Memory B cell (primary cell): ENCODE results near the gene CMTM5.
"Not testable (repeated sequence)": the region's sequence is repeated elsewhere in the genome, so short reads cannot be mapped to it uniquely, and the experiment has no call there.

Experiments
- ATAC-seq: fragments of 150-1000 bp; cut with Tn5 transposase; 2 replicates; pipeline ENCODE4 v1.10.0; 2021; ENCODE audit warnings: low read depth, mild to moderate bottlenecking, moderate library complexity
- DNase-seq, 2 donors: peaks; one replicate each; pipeline ENCODE4 v3.0.0; 2022; ENCODE audit warnings: low spot score in 2 of 2
- H3K27ac Mint-ChIP-seq: one replicate; pipeline ENCODE4 v1.8.0; 2022; ENCODE audit warnings: mild to moderate bottlenecking, moderate library complexity, mixed read lengths
- H3K27me3 Mint-ChIP-seq: one replicate; pipeline ENCODE4 v1.8.0; 2022; ENCODE audit warnings: mixed read lengths
- H3K36me3 Mint-ChIP-seq: one replicate; pipeline ENCODE4 v1.8.0; 2022; ENCODE audit warnings: mild to moderate bottlenecking, mixed read lengths
- H3K4me1 Mint-ChIP-seq: one replicate; pipeline ENCODE4 v1.8.0; 2022; ENCODE audit warnings: mixed read lengths
- H3K4me3 Mint-ChIP-seq: one replicate; pipeline ENCODE4 v1.8.0; 2022; ENCODE audit warnings: mild to moderate bottlenecking, moderate library complexity, mixed read lengths
- H3K9me3 Mint-ChIP-seq: one replicate; pipeline ENCODE4 v1.8.0; 2022; ENCODE audit warnings: mixed read lengths

Gene CMTM5

DNA sequence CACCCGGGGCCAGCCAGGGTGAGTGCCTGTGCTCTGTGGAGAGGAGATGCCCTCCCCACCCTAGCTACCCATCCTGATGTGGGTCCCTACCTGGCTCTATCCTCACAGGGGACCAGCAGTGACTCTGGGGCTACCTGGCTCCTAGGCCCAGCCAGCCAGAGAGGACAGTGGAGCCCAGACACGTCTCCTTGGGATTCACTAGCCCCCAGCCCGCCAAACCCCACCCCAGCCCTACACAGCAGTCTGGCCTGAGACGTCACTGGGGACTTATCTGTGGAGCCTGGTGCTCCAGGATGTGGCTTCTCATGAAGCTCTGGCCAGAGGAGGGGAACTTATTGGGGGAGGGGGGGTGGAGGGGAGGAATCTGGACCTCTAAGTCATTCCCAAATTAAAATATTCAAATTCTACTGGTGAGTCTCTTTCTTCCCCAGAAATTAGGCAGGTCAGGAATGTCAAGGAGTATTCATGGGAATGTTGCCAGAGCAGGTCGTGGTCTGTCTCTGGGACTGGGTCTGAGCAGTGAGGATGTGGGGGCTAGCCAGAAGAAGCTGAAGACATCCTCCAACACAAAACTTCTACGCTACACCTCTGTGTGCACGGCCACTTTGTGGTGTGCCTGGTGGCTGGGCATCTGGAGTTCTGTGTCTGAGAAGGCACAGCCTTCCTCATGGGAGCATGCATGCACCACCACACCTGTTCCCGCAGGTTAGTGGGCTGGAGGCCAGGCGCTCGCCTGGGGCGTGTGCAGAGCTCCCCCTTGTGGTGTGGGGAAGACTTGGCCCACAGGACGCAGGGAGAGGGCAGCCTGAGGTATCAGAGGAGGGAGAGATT lies 2.7 kb downstream of the CMTM5 start:
- ATAC-seq (peak; percentile 89), DNase-seq (peak; percentile 66 to 68)
- peaks cover 15% of the 10 kb centered on the region for H3K27me3 Mint-ChIP-seq
- H3K27ac Mint-ChIP-seq = no peak overlapping the region
- H3K36me3 Mint-ChIP-seq = no peaks in the 10 kb centered on the region
- no peaks in the 10 kb centered on the region for H3K4me1 Mint-ChIP-seq
- H3K9me3 Mint-ChIP-seq = no peaks in the 10 kb centered on the region
- H3K4me3 Mint-ChIP-seq = no peak overlapping the region

DNA sequence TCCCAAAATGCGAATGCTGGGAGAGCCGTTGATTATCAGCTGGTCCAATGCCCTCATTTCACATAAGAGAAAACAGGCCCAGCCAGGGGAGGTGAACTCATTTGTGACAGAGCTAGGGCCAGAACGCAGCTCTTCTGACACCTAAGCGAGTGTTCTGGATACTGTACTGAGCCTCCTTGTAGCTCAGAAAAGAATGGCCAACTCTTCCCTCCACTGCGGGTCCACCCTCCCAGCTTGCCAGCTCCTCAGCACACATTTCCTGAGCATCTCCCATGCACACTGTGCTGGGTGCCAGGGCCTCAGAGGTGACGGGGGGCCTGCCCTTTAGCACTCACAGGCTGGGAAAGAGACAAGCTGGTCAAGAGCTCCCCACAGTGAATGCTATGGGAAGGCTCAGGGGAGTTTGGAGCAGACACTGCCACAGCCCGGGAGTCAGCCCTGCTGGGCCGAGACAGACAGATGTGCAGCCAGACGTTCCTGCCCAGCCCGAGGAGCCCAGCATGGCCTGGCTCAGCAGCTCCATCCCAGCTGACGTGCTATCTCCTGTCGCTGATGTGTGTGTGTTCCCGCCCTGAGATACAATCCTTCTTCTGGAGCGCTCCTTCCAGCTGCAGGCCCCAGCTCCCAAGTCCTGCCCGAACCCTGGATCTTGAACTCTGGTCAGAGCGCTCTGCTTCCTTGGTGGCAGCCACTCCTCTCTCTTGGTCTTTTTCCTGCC lies 3.5 kb downstream of the CMTM5 start:
- DNase-seq = no peak
- Mint-ChIP-seq H3K9me3 (no peaks in the 10 kb centered on the region), H3K27me3 (peaks cover 17% of the 10 kb centered on the region), H3K4me3 (no peak overlapping the region), H3K27ac (no peak overlapping the region), H3K4me1 (no peaks in the 10 kb centered on the region), H3K36me3 (no peaks in the 10 kb centered on the region)
- ATAC-seq = peak; percentile 10

DNA sequence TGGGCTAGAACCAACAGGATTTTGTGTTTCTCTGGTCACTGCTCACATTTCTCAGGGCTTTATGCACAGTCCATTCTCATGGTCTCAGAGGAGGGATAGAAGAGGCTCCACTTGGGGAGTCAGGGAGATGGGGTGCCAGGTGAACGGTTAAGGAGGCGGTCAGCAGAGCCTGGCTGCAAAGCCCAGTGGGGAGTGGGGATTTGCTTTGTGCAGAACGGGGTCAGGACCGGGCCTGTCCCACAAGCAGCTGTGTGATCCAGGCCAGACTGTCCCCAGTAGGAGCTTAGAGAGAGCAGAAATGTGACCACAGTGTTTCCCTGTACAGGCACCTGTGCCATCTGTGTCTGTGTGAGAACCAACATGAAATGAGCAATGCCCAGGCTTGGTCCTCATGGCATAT lies 4.1 kb downstream of the CMTM5 start:
- Mint-ChIP-seq H3K27me3 (peaks cover 19% of the 10 kb centered on the region), H3K4me3 (no peak overlapping the region), H3K36me3 (no peaks in the 10 kb centered on the region), H3K4me1 (no peaks in the 10 kb centered on the region), H3K27ac (no peak overlapping the region), H3K9me3 (no peaks in the 10 kb centered on the region)
- DNase-seq (no peak), ATAC-seq (no peak)

DNA sequence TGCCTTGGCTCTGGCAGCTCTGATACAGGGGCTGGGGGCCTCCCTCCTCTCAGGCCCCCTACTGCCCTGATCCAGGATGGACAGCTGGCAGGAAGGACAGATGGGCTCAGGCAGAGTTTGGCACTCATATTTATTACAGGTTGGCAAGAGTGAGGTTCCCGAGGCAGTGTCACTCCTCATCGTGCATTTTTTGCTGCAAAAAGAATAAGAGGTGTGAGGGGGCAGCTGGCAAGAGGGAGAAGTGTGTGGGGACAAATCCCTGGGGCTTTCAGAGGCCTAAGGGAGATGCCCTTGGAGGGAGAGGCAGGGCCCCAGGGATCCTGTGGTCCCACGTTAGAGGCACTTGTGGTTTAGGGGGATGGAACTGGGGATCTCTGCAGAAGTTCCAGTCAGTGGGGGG lies 5.0 kb downstream of the CMTM5 start:
- H3K9me3 Mint-ChIP-seq = no peaks in the 10 kb centered on the region
- no peak for DNase-seq
- no peaks in the 10 kb centered on the region for H3K36me3 Mint-ChIP-seq
- ATAC-seq = no peak
- H3K27me3 Mint-ChIP-seq = peaks cover 19% of the 10 kb centered on the region
- H3K4me1 Mint-ChIP-seq = no peaks in the 10 kb centered on the region
- H3K4me3 Mint-ChIP-seq = no peak overlapping the region
- H3K27ac Mint-ChIP-seq = no peak overlapping the region

DNA sequence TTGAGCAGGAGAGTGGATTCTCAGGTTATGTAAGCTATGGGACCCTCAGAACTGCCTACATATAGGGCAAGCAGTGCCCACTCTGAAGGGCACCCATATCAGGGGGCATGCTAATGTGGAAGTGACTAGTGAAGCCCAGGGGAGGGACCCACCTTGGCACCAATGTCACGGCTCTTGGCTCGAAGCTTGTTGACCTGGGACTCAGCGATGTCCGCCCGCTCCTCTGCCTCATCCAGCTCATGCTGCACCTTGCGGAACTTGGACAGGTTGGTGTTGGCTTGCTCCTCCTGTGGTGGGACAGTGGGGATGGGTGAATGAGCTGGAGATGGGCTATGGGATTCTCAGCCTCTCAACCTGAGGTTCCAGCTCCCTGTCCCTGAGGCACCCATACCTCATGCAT lies 5.4 kb downstream of the CMTM5 start:
- H3K27ac Mint-ChIP-seq = no peak overlapping the region
- H3K9me3 Mint-ChIP-seq = no peaks in the 10 kb centered on the region
- no peaks in the 10 kb centered on the region for H3K36me3 Mint-ChIP-seq
- H3K4me1 Mint-ChIP-seq = no peaks in the 10 kb centered on the region
- ATAC-seq (no peak), DNase-seq (no peak)
- H3K27me3 Mint-ChIP-seq = peaks cover 21% of the 10 kb centered on the region
- H3K4me3 Mint-ChIP-seq = no peak overlapping the region

DNA sequence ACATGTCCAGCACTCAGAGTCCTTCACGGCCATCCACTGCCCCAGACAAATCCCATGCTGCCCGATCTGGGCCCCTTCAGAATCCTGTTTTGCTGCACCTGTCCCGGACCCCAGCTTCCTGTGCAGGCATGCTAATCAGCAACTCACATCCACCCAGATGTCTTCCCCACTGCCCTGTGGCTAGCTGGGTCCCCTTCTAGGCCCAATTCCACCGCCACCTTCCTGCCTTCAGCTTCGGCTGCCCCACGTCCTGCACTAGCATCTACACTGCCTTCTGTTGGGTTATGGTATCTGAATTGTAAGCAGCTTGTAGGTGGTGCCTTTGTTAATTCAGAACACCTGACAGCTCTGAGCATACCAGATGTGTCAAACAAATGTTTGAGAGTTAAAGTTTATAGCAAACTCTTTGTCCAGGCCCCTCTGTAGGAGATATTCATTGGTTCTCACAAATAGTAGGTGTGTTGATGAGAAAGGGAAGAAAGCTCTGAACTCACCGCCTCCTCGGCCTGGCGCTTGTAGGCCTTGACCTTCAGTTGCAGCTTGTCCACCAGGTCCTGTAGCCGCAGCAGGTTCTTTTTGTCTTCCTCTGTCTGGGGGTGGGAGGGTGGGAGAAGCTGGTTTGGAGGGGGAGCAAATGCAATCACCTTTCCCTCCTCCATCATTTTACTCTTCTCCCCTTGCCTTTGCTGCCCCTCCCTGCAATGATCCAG lies 6.0 kb downstream of the CMTM5 start:
- DNase-seq (no peak), ATAC-seq (no peak)
- H3K27ac Mint-ChIP-seq = no peak overlapping the region
- H3K36me3 Mint-ChIP-seq = no peaks in the 10 kb centered on the region
- peaks cover 21% of the 10 kb centered on the region for H3K27me3 Mint-ChIP-seq
- no peaks in the 10 kb centered on the region for H3K9me3 Mint-ChIP-seq
- no peaks in the 10 kb centered on the region for H3K4me1 Mint-ChIP-seq
- no peak overlapping the region for H3K4me3 Mint-ChIP-seq

DNA sequence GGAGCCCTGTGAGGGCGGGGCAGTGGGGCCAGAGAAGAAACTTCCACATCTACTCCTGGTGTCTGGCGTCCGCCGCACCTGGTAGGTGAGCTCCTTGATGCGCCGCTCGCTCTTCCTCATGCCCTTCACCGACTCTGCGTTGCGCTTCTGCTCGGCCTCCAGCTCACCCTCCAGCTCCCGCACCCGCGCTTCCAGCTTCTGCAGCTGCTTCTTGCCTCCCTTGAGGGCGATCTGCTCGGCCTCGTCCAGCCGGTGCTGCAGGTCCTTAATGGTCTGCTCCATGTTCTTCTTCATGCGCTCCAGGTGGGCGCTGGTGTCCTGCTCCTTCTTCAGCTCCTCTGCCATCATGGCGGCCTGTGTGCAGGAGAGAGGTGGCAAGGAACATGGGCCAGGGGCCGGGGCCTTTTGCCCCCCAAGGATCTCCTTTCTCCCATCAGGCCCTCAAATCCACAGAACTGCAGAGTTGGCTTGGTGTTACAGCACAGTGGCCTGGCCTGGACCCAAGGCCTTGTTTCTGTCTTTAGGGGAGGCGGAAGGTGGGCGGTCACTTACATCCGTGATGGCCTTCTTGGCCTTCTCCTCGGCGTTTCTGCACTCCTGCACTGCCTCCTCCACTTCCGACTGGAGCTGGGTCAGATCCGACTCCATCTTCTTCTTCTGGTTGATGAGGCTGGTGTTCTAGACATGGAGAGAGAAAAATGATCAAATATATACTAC lies 7.7 kb downstream of the CMTM5 start:
- H3K36me3 Mint-ChIP-seq = no peaks in the 10 kb centered on the region
- no peak overlapping the region for H3K27ac Mint-ChIP-seq

DNA sequence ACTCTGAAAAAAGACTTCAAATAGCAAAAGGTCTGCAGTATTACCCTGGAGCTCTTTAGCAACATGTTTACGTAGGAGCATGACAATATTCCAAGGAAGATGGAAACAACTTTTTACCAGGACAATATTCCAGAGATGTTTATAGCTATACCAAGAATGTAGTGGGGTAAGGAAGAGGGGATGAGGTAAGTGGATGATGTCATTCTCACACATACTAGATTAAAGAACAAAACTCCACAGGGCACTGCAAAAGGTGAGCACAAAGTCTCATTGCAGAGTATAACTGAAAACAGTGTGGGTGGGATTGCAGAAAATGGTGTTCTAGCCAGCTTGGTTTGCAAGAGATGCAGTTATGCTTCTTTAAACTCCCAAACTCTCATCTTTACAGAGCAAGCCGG lies 8.4 kb downstream of the CMTM5 start:
- Mint-ChIP-seq H3K36me3 (no peaks in the 10 kb centered on the region), H3K27ac (no peak overlapping the region), H3K27me3 (peaks cover 27% of the 10 kb centered on the region), H3K9me3 (no peaks in the 10 kb centered on the region), H3K4me3 (no peak overlapping the region), H3K4me1 (no peaks in the 10 kb centered on the region)
- no peak for ATAC-seq
- no peak for DNase-seq

More for the DNA sequence above, 7.7 kb downstream of the CMTM5 start:
- peaks cover 24% of the 10 kb centered on the region for H3K27me3 Mint-ChIP-seq
- DNase-seq (no peak), ATAC-seq (no peak)
- H3K4me3 Mint-ChIP-seq = no peak overlapping the region
- no peaks in the 10 kb centered on the region for H3K9me3 Mint-ChIP-seq
- no peaks in the 10 kb centered on the region for H3K4me1 Mint-ChIP-seq

DNA sequence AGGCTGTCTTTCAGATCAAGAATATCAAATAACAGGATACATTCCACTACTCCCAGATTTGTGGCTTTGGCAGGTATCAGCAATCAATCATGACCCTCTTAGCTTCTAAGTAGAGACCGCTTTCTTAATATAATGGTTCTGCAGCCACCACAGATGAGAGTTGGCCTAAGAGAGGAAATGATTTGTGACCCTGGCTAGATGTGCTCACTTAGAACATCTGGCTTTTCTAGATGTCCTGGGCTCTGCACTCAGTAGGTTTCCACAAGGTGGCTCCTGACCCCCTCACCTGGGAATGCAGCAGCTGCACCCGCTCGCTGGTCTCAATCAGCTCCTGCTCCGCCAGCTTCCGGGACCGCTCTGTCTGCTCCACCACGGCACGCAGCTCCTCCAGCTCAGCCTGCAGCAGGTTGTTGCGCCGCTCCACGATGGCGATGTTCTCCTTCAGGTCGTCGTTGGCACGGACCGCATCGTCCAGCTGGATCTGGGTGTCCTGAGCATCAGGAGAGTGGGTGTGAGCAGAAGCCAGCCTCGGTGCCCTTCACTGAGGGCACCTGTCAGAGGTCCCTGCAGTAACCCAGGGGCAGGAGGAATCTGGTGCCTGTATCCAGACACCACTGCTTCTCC lies 8.9 kb downstream of the CMTM5 start:
- ATAC-seq = no peak
- H3K4me3 Mint-ChIP-seq = no peak overlapping the region
- H3K9me3 Mint-ChIP-seq = no peaks in the 10 kb centered on the region
- peaks cover 25% of the 10 kb centered on the region for H3K27me3 Mint-ChIP-seq
- H3K27ac Mint-ChIP-seq = no peak overlapping the region
- no peaks in the 10 kb centered on the region for H3K4me1 Mint-ChIP-seq
- no peaks in the 10 kb centered on the region for H3K36me3 Mint-ChIP-seq
- DNase-seq = no peak

DNA sequence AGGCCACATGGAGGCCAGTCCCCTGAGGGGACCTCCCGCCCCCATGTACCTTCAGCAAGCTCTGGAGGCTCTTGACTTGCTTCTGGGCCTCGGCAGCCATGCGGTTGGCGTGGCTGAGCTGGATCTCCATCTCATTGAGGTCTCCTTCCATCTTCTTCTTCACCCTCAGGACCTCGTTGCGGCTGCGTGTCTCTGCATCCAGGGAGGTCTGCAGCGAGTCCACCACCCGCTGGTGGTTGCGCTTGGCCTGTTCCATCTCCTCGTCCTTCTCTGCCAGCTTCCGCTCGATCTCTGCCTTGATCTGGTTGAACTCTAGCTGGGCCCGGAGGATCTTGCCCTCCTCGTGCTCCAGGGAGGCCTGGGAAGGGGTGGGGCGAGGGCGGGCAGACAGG lies 9.4 kb downstream of the CMTM5 start:
- not testable (repeated sequence) for H3K36me3 Mint-ChIP-seq, H3K9me3 Mint-ChIP-seq, DNase-seq, H3K27ac Mint-ChIP-seq, H3K4me3 Mint-ChIP-seq, H3K4me1 Mint-ChIP-seq, ATAC-seq
- H3K27me3 Mint-ChIP-seq = peaks cover 23% of the 10 kb centered on the region

DNA sequence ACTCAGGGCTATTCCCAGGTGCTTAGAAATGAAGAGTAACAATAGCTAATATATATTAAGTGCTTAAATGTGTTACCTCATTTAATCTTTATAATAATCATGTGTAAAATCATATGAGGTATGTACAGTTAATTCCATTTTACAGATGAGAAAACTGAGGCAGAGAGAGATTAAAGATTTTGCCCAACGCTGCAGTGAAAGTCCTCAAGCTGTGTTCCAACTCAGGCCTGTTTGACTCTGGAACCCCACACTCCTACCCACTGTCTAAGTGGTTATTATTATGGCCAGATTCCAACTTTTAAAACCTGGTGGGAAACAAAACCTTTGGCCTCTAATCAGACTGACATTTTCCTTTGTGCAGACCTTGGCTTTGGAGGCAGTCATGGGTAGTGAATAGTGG lies 10.2 kb downstream of the CMTM5 start:
- no peaks in the 10 kb centered on the region for H3K36me3 Mint-ChIP-seq

DNA sequence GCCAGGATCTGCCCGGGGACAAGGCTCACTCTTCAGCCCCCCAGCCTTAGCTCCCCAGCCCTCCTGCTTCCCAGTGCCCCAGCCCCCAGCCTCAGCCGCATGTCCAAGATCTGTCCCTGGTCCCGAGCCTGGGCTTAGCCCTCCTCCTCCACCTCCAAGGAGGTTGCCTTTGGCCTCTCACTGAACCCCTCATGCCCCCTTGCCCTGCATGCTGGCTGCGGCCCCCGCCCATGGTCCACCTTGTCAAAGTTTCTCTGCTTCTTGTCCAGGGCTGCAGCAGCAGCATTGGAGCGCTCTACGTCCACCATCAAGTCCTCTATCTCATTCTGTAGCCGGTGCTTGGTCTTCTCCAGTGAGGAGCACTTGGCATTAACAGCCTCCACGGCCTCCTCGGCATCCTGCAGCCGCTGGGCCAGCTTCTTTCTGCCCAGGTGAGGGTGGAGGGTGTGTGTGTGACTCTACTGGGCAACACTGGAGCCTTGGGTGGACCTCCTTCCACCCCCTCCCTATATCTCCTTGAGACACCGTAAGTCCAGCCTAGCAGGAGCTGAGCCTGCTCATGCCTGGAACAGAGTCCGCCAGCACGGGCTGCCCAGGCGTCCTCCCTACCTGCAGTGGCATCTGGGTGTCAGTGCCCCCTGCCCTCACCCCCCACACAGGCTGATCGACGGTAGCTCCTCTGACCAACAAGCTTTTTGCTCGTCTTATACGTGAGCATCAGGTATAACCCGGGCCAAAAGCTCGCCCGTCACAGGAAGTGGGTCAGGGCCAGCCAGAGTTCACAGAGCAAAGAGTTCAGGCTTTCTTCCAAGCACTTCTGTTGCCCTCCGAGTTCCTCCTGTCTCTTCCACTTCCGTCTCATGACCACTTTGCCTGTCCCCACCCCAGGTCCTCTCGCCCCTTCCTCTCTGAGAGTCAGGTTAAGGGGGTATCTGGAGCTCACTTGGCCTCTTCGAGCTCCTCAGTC lies 11.4 kb downstream of the CMTM5 start:
- Mint-ChIP-seq H3K4me3 (no peak overlapping the region), H3K27me3 (peaks cover 21% of the 10 kb centered on the region), H3K4me1 (no peaks in the 10 kb centered on the region), H3K27ac (no peak overlapping the region), H3K9me3 (no peaks in the 10 kb centered on the region), H3K36me3 (no peaks in the 10 kb centered on the region)
- DNase-seq = no peak
- no peak for ATAC-seq

More for the DNA sequence above, 10.2 kb downstream of the CMTM5 start:
- DNase-seq (no peak), ATAC-seq (no peak)
- H3K4me1 Mint-ChIP-seq = no peaks in the 10 kb centered on the region
- no peak overlapping the region for H3K4me3 Mint-ChIP-seq
- peaks cover 18% of the 10 kb centered on the region for H3K27me3 Mint-ChIP-seq
- H3K27ac Mint-ChIP-seq = no peak overlapping the region
- H3K9me3 Mint-ChIP-seq = no peaks in the 10 kb centered on the region

DNA sequence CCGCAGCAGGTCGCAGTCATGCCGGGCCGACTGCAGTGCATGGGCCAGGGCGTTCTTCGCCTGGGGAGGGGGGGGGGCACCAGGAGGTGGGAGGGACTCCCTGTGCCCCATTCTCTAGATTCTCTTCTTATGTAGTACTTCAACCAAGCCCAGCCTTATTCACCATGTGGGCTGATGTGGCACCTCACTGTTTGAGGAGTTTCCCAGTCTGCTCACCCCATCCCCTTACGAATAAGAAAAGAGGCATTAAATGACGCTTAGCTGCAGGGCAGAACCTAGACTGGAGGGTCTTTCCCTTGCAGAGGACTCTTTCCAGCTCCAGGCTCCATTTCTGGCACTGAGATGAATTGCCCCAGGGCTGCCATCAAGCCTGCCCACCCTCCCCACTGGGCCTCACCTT lies 12.2 kb downstream of the CMTM5 start:
- peaks cover 24% of the 10 kb centered on the region for H3K27me3 Mint-ChIP-seq
- ATAC-seq (no peak), DNase-seq (no peak)
- H3K36me3 Mint-ChIP-seq = no peaks in the 10 kb centered on the region
- H3K4me1 Mint-ChIP-seq = no peaks in the 10 kb centered on the region
- no peaks in the 10 kb centered on the region for H3K9me3 Mint-ChIP-seq
- no peak overlapping the region for H3K27ac Mint-ChIP-seq
- no peak overlapping the region for H3K4me3 Mint-ChIP-seq
